IMR-90 (cell line): ENCODE measurements around the gene TRIO.

Experiments
- BHLHE40 ChIP-seq: fragments of 150-350 bp; IDR thresholded peaks from 2 replicates; pipeline ENCODE4 v1.6.1; 2016; ENCODE audit warnings: mild to moderate bottlenecking, low read depth, low read length
- CEBPB ChIP-seq: IDR thresholded peaks from 2 replicates; pipeline ENCODE4 v1.6.1; 2012; ENCODE audit warnings: low read depth, low read length, improper control_type of control experiment
- CHD1 ChIP-seq: IDR thresholded peaks from 2 replicates; pipeline ENCODE4 v1.6.1; 2012; ENCODE audit warnings: low read depth, low read length, improper control_type of control experiment
- CTCF ChIP-seq: conservative IDR thresholded peaks from 2 replicates; pipeline ENCODE4 v1.5.1; 2012; ENCODE audit warnings: mild to moderate bottlenecking, low read depth, low read length, improper control_type of control experiment
- MAFK ChIP-seq: IDR thresholded peaks from 2 replicates; pipeline ENCODE4 v1.6.1; 2012; ENCODE audit warnings: low read depth, low read length, improper control_type of control experiment
- MXI1 ChIP-seq: IDR thresholded peaks from 2 replicates; pipeline ENCODE4 v1.6.1; 2012; ENCODE audit warnings: low read depth, mild to moderate bottlenecking, low read length, moderate library complexity, borderline replicate concordance
- NFE2L2 ChIP-seq: fragments of 150-350 bp; IDR thresholded peaks from 2 replicates; pipeline ENCODE4 v1.6.1; 2016; ENCODE audit warnings: low read depth, mild to moderate bottlenecking, low read length
- POLR2A ChIP-seq: IDR thresholded peaks from 2 replicates; pipeline ENCODE4 v1.6.1; 2012; ENCODE audit warnings: mild to moderate bottlenecking, low read depth, low read length
- RFX5 ChIP-seq: IDR thresholded peaks from 2 replicates; pipeline ENCODE4 v1.8.0; 2012; ENCODE audit warnings: low read depth, mild to moderate bottlenecking, low read length, moderate library complexity
- SMC3 ChIP-seq: fragments of 150-350 bp; IDR thresholded peaks from 2 replicates; pipeline ENCODE4 v1.6.1; 2016; ENCODE audit warnings: low read depth, mild to moderate bottlenecking, antibody characterized with exemption, low read length, moderate library complexity
- USF2 ChIP-seq: fragments of 150-350 bp; IDR thresholded peaks from 2 replicates; pipeline ENCODE4 v1.6.1; 2017; ENCODE audit warnings: mild to moderate bottlenecking, antibody characterized with exemption, low read length, low read depth

- TF ChIP-seq USF2 (no peak), POLR2A (no peak), CTCF (no peak), MXI1 (no peak), NFE2L2 (no peak), RFX5 (no peak), CHD1 (no peak), SMC3 (no peak), BHLHE40 (no peak), CEBPB (no peak), MAFK (no peak)
Measured at GRCh38 chr5:14323466-14323865, 180.3 kb downstream of the TRIO start.
